GM23338 (cell line): ENCODE measurements around the gene LIPH. TPM values are rescaled to one million over a fixed set of nuclear protein-coding genes. Genes with fewer than 3 reads are reported as not detected.
"Not testable (repeated sequence)": the region's sequence is repeated elsewhere in the genome, so short reads cannot be mapped to it uniquely, and the experiment has no call there.

Experiments used
- ATAC-seq: fragments of 200-7000 bp; cut with Tn5 transposase; 3 replicates; pipeline ENCODE4 v1.9.1; 2020
- DNase-seq: peaks from one replicate; pipeline ENCODE4 v3.0.0-alpha.2; 2015; ENCODE audit warnings: low spot score
- H2AFZ ChIP-seq: fragments of 200-600 bp; sonication (generic); 2 replicates; pipeline ENCODE4 v1.8.0; 2016; ENCODE audit warnings: antibody characterized with exemption, mild to moderate bottlenecking, moderate library complexity
- H3F3A ChIP-seq: fragments of 200-600 bp; sonication (generic); replicated peaks from 2 replicates; pipeline ENCODE4 v1.8.0; 2017; ENCODE audit warnings: antibody characterized with exemption, mixed run types, low read depth
- H3K27ac ChIP-seq: fragments of 200-600 bp; sonication (generic); 2 replicates; pipeline ENCODE4 v1.6.1; 2016; ENCODE audit warnings: low read depth
- H3K27me3 ChIP-seq: fragments of 200-600 bp; sonication (generic); 2 replicates; pipeline ENCODE4 v1.8.0; 2016; ENCODE audit warnings: mild to moderate bottlenecking, mixed run types, moderate library complexity; ENCODE audit not compliant: insufficient read depth
- H3K36me3 ChIP-seq: fragments of 200-600 bp; sonication (generic); 2 replicates; pipeline ENCODE4 v1.8.0; 2016; ENCODE audit warnings: mild to moderate bottlenecking; ENCODE audit not compliant: insufficient read depth
- H3K4me1 ChIP-seq: fragments of 200-600 bp; sonication (generic); 2 replicates; pipeline ENCODE4 v1.8.0; 2016; ENCODE audit warnings: mild to moderate bottlenecking, moderate library complexity; ENCODE audit not compliant: insufficient read depth
- H3K4me2 ChIP-seq: fragments of 200-600 bp; sonication (generic); 2 replicates; pipeline ENCODE4 v1.7.1; 2017; ENCODE audit warnings: mixed run types
- H3K4me3 ChIP-seq: fragments of 200-600 bp; sonication (generic); 2 replicates; pipeline ENCODE4 v1.6.1; 2016; ENCODE audit warnings: mixed run types
- H3K79me2 ChIP-seq: fragments of 200-600 bp; sonication (generic); replicated peaks from 2 replicates; pipeline ENCODE4 v1.8.0; 2017; ENCODE audit warnings: mild to moderate bottlenecking; ENCODE audit not compliant: insufficient read depth
- H3K9me2 ChIP-seq: fragments of 200-600 bp; sonication (generic); 2 replicates; pipeline ENCODE4 v1.8.0; 2017; ENCODE audit not compliant: insufficient read depth
- H4K20me1 ChIP-seq: fragments of 200-600 bp; sonication (generic); replicated peaks from 2 replicates; pipeline ENCODE4 v1.8.0; 2017; ENCODE audit warnings: mild to moderate bottlenecking; ENCODE audit not compliant: insufficient read depth
- H3K27ac Mint-ChIP-seq: 2 replicates; pipeline ENCODE4 v1.8.0; 2020; ENCODE audit warnings: inconsistent platforms, mild to moderate bottlenecking, moderate library complexity, mixed read lengths
- H3K27me3 Mint-ChIP-seq: 3 replicates; pipeline ENCODE4 v1.8.0; 2022; ENCODE audit warnings: low read depth, mild to moderate bottlenecking, moderate library complexity, mixed read lengths, inconsistent platforms; ENCODE audit not compliant: insufficient read depth, poor library complexity
- H3K36me3 Mint-ChIP-seq: 3 replicates; pipeline ENCODE4 v1.8.0; 2021; ENCODE audit warnings: low read depth, mild to moderate bottlenecking, inconsistent platforms, moderate library complexity, mixed read lengths
- H3K4me1 Mint-ChIP-seq: 3 replicates; pipeline ENCODE4 v1.8.0; 2020; ENCODE audit warnings: mild to moderate bottlenecking, inconsistent platforms, mixed read lengths
- H3K4me3 Mint-ChIP-seq: 3 replicates; pipeline ENCODE4 v1.8.0; 2021; ENCODE audit warnings: moderate library complexity, mild to moderate bottlenecking, inconsistent platforms, mixed read lengths
- H3K9me3 Mint-ChIP-seq: 3 replicates; pipeline ENCODE4 v1.8.0; 2020; ENCODE audit warnings: moderate library complexity, mild to moderate bottlenecking, inconsistent platforms, mixed read lengths
- EZH2phosphoT487 ChIP-seq: fragments of 200-600 bp; sonication (generic); IDR thresholded peaks from one replicate; pipeline ENCODE4 v1.8.1; 2018; ENCODE audit warnings: antibody characterized with exemption; ENCODE audit not compliant: unreplicated experiment
- NANOG ChIP-seq: IDR thresholded peaks from 2 replicates; pipeline ENCODE4 v1.6.1; 2016; ENCODE audit warnings: antibody characterized with exemption, borderline replicate concordance
- POLR2AphosphoS5 ChIP-seq: IDR thresholded peaks from 2 replicates; pipeline ENCODE4 v1.6.1; 2016; ENCODE audit warnings: antibody characterized with exemption, low read depth
- REST ChIP-seq: IDR thresholded peaks from one replicate; pipeline ENCODE4 v1.6.1; 2018; ENCODE audit warnings: antibody characterized with exemption; ENCODE audit not compliant: unreplicated experiment
- ZNF114 ChIP-seq: fragments of 250-450 bp; sonication (Bioruptor Pico); IDR thresholded peaks from 2 replicates; pipeline ENCODE4 v1.5.0; 2020; ENCODE audit warnings: mild to moderate bottlenecking, moderate library complexity
- ZNF331 ChIP-seq: fragments of 250-450 bp; sonication (Bioruptor Pico); IDR thresholded peaks from 2 replicates; pipeline ENCODE4 v1.5.0; 2020; ENCODE audit warnings: low read depth, mild to moderate bottlenecking, moderate library complexity
- ZNF462 ChIP-seq: fragments of 250-450 bp; sonication (Bioruptor Pico); IDR thresholded peaks from 2 replicates; pipeline ENCODE4 v1.5.0; 2020; ENCODE audit warnings: mild to moderate bottlenecking, moderate library complexity
- polyA plus RNA-seq: library from polyadenylated mRNA; unstranded; fragments of >200 nt; fragmentation: Nextera tagmentation; extraction: Ambion mirVana; gene quantifications from 2 replicates; pipeline ENCODE4 v1.2.1, GENCODE V29; 2016
- total RNA-seq: library from RNA; depleted of rRNA; stranded (reverse); fragments of >200 nt; shearing (Covaris generic); gene quantifications from 2 replicates; pipeline ENCODE4 v1.2.3, GENCODE V29; 2014

Gene LIPH
- total and polyA plus RNA-seq, 2 experiments from 2014 or later = 0.03 to 0.16 TPM

- H3K4me1 ChIP-seq, H3K4me3 Mint-ChIP-seq, H3F3A ChIP-seq, H3K36me3 Mint-ChIP-seq, H3K27ac ChIP-seq, H2AFZ ChIP-seq, H3K79me2 ChIP-seq, H3K36me3 ChIP-seq, ATAC-seq, DNase-seq, H4K20me1 ChIP-seq, H3K4me3 ChIP-seq, H3K9me3 Mint-ChIP-seq, H3K4me2 ChIP-seq, H3K9me2 ChIP-seq, H3K27ac Mint-ChIP-seq, H3K27me3 Mint-ChIP-seq, H3K27me3 ChIP-seq: not testable (repeated sequence)
- H3K4me1 Mint-ChIP-seq = peaks cover 15% of the 10 kb centered on the region
These were observed 86.3 kb downstream of the LIPH start for GRCh38 chr3:185466123-185466522.

GRCh38 chr3:185465471-185465870, 86.9 kb downstream of the LIPH start:
- H3K36me3 Mint-ChIP-seq = no peaks in the 10 kb centered on the region
- no peaks in the 10 kb centered on the region for H3K27me3 ChIP-seq
- no peaks in the 10 kb centered on the region for H3F3A ChIP-seq
- H3K4me1 Mint-ChIP-seq = peaks cover 11% of the 10 kb centered on the region
- no peak for TF ChIP-seq EZH2phosphoT487
- no peak for TF ChIP-seq ZNF462 (CRISPR knock-in tag)
- TF ChIP-seq POLR2AphosphoS5 = no peak
- no peak for TF ChIP-seq ZNF114 (CRISPR knock-in tag)
- no peak for TF ChIP-seq REST
- no peak for TF ChIP-seq ZNF331
- TF ChIP-seq NANOG = no peak
- H3K27me3 Mint-ChIP-seq = peaks cover 1% of the 10 kb centered on the region
- H3K4me3 ChIP-seq = no peak overlapping the region
- no peak overlapping the region for H3K27ac ChIP-seq
- no peak overlapping the region for H3K27ac Mint-ChIP-seq
- no peaks in the 10 kb centered on the region for H3K79me2 ChIP-seq
- DNase-seq (no peak), ATAC-seq (no peak)
- no peaks in the 10 kb centered on the region for H3K36me3 ChIP-seq
- H3K9me3 Mint-ChIP-seq = no peaks in the 10 kb centered on the region
- H3K4me3 Mint-ChIP-seq = no peak overlapping the region
- no peaks in the 10 kb centered on the region for H4K20me1 ChIP-seq
- H3K9me2 ChIP-seq = no peaks in the 10 kb centered on the region
- H3K4me1 ChIP-seq = 0 out of 2 replicates have a peak, but pooled peaks cover under 1% of the 10 kb centered on the region
- no peak overlapping the region for H2AFZ ChIP-seq
- H3K4me2 ChIP-seq = no peak overlapping the region
